ENCODE results near the gene ZNF8.

DNA sequence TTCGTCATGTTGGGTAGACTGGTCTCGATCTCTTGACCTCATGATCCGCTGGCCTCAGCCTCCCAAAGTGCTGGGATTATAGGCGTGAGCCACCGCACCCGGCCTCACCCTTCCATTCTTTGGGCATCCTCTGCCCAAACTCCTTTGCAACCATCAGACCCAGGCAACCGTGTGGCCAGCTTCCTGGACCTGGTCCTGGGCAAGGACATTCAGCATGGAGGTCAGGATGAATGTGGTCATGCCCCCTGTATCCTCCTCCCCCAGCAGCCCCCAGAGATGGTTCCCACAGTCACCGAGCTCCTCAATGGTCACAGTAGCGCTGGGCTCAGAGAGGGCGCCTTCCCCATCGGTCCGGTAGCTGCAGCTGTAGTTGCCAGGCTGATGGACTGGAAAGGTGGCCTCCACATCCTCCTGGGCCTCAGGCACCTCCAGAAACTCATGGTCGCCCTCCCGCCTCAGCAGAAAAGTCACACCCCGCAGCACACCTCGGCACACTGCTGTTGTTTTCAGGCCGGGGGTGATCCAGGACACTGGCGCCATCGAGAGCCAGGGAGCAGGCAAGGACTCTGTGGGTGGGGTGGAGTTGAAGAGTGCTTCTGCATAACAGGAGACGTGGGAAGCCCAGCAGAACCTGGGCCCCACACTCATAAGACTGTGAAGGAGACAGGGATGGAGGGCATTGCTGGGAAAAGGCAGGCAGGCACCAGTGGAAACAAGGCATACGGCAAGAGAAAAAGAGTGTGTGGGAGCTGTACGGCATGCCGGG is 73.4 kb downstream of the ZNF8 start:
- TF ChIP-seq, protein P1, sequence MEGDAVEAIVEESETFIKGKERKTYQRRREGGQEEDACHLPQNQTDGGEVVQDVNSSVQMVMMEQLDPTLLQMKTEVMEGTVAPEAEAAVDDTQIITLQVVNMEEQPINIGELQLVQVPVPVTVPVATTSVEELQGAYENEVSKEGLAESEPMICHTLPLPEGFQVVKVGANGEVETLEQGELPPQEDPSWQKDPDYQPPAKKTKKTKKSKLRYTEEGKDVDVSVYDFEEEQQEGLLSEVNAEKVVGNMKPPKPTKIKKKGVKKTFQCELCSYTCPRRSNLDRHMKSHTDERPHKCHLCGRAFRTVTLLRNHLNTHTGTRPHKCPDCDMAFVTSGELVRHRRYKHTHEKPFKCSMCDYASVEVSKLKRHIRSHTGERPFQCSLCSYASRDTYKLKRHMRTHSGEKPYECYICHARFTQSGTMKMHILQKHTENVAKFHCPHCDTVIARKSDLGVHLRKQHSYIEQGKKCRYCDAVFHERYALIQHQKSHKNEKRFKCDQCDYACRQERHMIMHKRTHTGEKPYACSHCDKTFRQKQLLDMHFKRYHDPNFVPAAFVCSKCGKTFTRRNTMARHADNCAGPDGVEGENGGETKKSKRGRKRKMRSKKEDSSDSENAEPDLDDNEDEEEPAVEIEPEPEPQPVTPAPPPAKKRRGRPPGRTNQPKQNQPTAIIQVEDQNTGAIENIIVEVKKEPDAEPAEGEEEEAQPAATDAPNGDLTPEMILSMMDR (conservative IDR thresholded peaks at IDR 0.05; ENCODE audit: low read length) = no peak
- TF ChIP-seq EZH2phosphoT487 (IDR thresholded peaks at IDR 0.05; ENCODE audit: borderline replicate concordance, low read depth, low read length) = no peak
